ENCODE data around the gene DDR1.
"Not testable (repeated sequence)": the region's sequence is repeated elsewhere in the genome, so short reads cannot be mapped to it uniquely, and the experiment has no call there.

DDR1 gene

GRCh38 chr6:30926644-30927043 is 42.3 kb downstream of the DDR1 start (continued):
- no peak for TF ChIP-seq TOX (CRISPR knock-in tag; IDR thresholded peaks at IDR 0.05; ENCODE audit: borderline replicate concordance)
- TF ChIP-seq BACH2 (CRISPR knock-in tag; IDR thresholded peaks at IDR 0.05; ENCODE audit: borderline replicate concordance) = no peak
- TF ChIP-seq TCF4 (CRISPR knock-in tag; IDR thresholded peaks at IDR 0.05; ENCODE audit: borderline replicate concordance) = no peak

DNA sequence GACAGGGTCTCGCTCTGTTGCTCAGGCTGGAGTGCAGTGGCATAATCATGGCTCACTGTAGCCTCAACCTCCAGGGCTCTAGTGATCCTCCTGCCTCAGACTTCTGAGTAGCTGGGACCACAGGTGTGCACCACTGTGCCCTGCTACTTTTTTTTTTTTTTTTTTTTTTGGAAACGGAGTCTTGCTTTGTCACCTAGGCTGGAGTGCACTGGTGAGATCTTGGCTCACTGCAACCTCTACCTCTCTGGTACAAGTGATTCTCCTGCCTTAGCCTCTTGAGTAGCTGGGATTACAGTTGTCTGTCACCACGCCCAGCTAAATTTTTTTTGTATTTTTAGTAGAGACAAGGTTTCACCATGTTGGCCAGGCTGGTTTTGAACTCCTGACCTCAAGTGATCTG is 42.8 kb downstream of the DDR1 start:
- not testable (repeated sequence) for ATAC-seq

DNA sequence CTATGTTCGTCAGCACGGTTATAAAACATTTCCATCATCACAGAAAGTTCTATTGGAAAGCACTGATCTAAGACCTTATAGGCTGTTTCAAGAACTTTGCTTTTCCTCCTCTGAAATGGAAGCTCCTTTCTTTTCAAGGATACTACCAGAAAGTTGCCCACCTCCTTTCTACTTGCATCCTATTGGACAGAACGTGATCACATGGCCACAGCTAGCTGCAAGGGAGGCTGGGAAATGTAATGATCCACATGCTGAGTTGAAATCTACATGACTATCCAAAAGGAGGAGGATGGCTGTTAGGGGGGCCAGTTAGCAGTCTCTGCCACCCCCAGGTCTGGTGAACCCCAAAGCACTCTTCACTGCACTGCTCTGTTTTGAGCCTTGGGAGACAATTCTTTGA is 44.4 kb downstream of the DDR1 start:
- ATAC-seq = no peak
- no peak for TF ChIP-seq ISL1 (CRISPR knock-in tag; IDR thresholded peaks at IDR 0.05)
- TF ChIP-seq GLIS3 (CRISPR knock-in tag; IDR thresholded peaks at IDR 0.05) = no peak
- TF ChIP-seq SNAI2 (CRISPR knock-in tag; IDR thresholded peaks at IDR 0.05) = no peak
- no peak for TF ChIP-seq ARNTL (CRISPR knock-in tag; IDR thresholded peaks at IDR 0.05; ENCODE audit: borderline replicate concordance, low read depth)
- TF ChIP-seq CSDC2 (CRISPR knock-in tag; IDR thresholded peaks at IDR 0.05) = no peak
- no peak for TF ChIP-seq ESRRG (CRISPR knock-in tag; IDR thresholded peaks at IDR 0.05)
- TF ChIP-seq ZFP3 (CRISPR knock-in tag; IDR thresholded peaks at IDR 0.05) = no peak
- TF ChIP-seq TCF4 (CRISPR knock-in tag; IDR thresholded peaks at IDR 0.05; ENCODE audit: borderline replicate concordance) = no peak
- TF ChIP-seq TOX (CRISPR knock-in tag; IDR thresholded peaks at IDR 0.05; ENCODE audit: borderline replicate concordance) = no peak
- TF ChIP-seq ZC3H10 (CRISPR knock-in tag; IDR thresholded peaks at IDR 0.05) = no peak
- TF ChIP-seq, protein P1, sequence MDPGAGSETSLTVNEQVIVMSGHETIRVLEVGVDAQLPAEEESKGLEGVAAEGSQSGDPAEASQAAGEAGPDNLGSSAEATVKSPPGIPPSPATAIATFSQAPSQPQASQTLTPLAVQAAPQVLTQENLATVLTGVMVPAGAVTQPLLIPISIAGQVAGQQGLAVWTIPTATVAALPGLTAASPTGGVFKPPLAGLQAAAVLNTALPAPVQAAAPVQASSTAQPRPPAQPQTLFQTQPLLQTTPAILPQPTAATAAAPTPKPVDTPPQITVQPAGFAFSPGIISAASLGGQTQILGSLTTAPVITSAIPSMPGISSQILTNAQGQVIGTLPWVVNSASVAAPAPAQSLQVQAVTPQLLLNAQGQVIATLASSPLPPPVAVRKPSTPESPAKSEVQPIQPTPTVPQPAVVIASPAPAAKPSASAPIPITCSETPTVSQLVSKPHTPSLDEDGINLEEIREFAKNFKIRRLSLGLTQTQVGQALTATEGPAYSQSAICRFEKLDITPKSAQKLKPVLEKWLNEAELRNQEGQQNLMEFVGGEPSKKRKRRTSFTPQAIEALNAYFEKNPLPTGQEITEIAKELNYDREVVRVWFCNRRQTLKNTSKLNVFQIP (CRISPR knock-in tag; IDR thresholded peaks at IDR 0.05; ENCODE audit: borderline replicate concordance, low read depth) = no peak
- TF ChIP-seq TSHZ2 (CRISPR knock-in tag; IDR thresholded peaks at IDR 0.05) = no peak
- TF ChIP-seq PATZ1 (CRISPR knock-in tag; IDR thresholded peaks at IDR 0.05; ENCODE audit: borderline replicate concordance) = no peak
- no peak for TF ChIP-seq ZFP30 (CRISPR knock-in tag; IDR thresholded peaks at IDR 0.05)
- TF ChIP-seq ZNF70 (CRISPR knock-in tag; IDR thresholded peaks at IDR 0.05) = no peak
- no peak for TF ChIP-seq PPARA (CRISPR knock-in tag; IDR thresholded peaks at IDR 0.05; ENCODE audit: borderline replicate concordance)
- TF ChIP-seq OSR1 (CRISPR knock-in tag; IDR thresholded peaks at IDR 0.05) = no peak
- no peak for TF ChIP-seq RARB (CRISPR knock-in tag; IDR thresholded peaks at IDR 0.05)
- TF ChIP-seq CREB5 (CRISPR knock-in tag; IDR thresholded peaks at IDR 0.05; ENCODE audit: low read depth) = no peak
- no peak for TF ChIP-seq ZNF565 (CRISPR knock-in tag; conservative IDR thresholded peaks at IDR 0.05; ENCODE audit: low read depth)

GRCh38 chr6:30930506-30930905 is 46.2 kb downstream of the DDR1 start:
- TF ChIP-seq PATZ1 (CRISPR knock-in tag; IDR thresholded peaks at IDR 0.05; ENCODE audit: borderline replicate concordance) = no peak
- ATAC-seq = no peak
